PC-9 (cell line): ENCODE data around the gene SUMF2. TPM values are rescaled to one million over a fixed set of nuclear protein-coding genes. Genes with fewer than 3 reads are reported as not detected.
"Not testable (repeated sequence)": the region's sequence is repeated elsewhere in the genome, so short reads cannot be mapped to it uniquely, and the experiment has no call there.

Experiments
- BruUV-seq: library from RNA; stranded (reverse); fragments of 400-500 nt; replicated peaks from 2 replicates; lab custom pipeline; 2021; lab: Mats Ljungman, UMichigan
- CTCF ChIA-PET: fragments of 300-600 bp; sonication (Branson Sonifier 250); formaldehyde crosslinking; loops from one replicate; lab custom pipeline; 2022; ENCODE audit warnings: antibody characterized with exemption; lab: Charles Lee
- POLR2A ChIA-PET: fragments of 300-600 bp; sonication (Branson Sonifier 250); formaldehyde crosslinking; loops from one replicate; lab custom pipeline; 2022; ENCODE audit warnings: antibody characterized with exemption; ENCODE audit not compliant: unreplicated experiment; lab: Charles Lee
- DNase-seq, 2 experiments: peaks; one replicate each; pipeline versions ENCODE4 v3.0.0 to v3.0.0-alpha.2; 2015 to 2022; ENCODE audit warnings: mixed read lengths in 1 of 2
- H2AFZ ChIP-seq: fragments of 200-600 bp; sonication (generic); 2 replicates; pipeline ENCODE4 v1.8.1; 2017; ENCODE audit warnings: antibody characterized with exemption
- H3F3A ChIP-seq: fragments of 200-600 bp; sonication (generic); 2 replicates; pipeline ENCODE4 v1.8.1; 2017; ENCODE audit warnings: antibody characterized with exemption, mild to moderate bottlenecking, low read depth; ENCODE audit not compliant: insufficient read depth
- H3K27ac ChIP-seq: fragments of 200-600 bp; sonication (generic); 2 replicates; pipeline ENCODE4 v1.6.1; 2016; ENCODE audit warnings: mixed run types
- H3K27me3 ChIP-seq: fragments of 200-600 bp; sonication (generic); 2 replicates; pipeline ENCODE4 v1.6.1; 2016; ENCODE audit warnings: low read depth, mixed run types; ENCODE audit not compliant: insufficient read depth
- H3K36me3 ChIP-seq: fragments of 200-600 bp; sonication (generic); 2 replicates; pipeline ENCODE4 v1.6.1; 2016; ENCODE audit warnings: low read depth, mixed run types
- H3K4me1 ChIP-seq: fragments of 200-600 bp; sonication (generic); replicated peaks from 2 replicates; pipeline ENCODE4 v1.6.1; 2016; ENCODE audit warnings: mixed run types; ENCODE audit not compliant: insufficient read depth
- H3K4me2 ChIP-seq: fragments of 200-600 bp; sonication (generic); 2 replicates; pipeline ENCODE4 v1.6.1; 2017; ENCODE audit warnings: mixed run types
- H3K4me3 ChIP-seq: fragments of 200-600 bp; sonication (generic); 2 replicates; pipeline ENCODE4 v1.6.1; 2016; ENCODE audit warnings: mixed run types
- H3K79me2 ChIP-seq: fragments of 200-600 bp; sonication (generic); 2 replicates; pipeline ENCODE4 v1.6.1; 2017; ENCODE audit warnings: low read depth, mixed run types
- H3K9me2 ChIP-seq: fragments of 200-600 bp; sonication (generic); 2 replicates; pipeline ENCODE4 v1.8.1; 2017; ENCODE audit warnings: mild to moderate bottlenecking; ENCODE audit not compliant: insufficient read depth
- H3K9me3 ChIP-seq: fragments of 200-600 bp; sonication (generic); 2 replicates; pipeline ENCODE4 v1.8.1; 2016; ENCODE audit warnings: low read depth; ENCODE audit not compliant: insufficient read depth
- H4K20me1 ChIP-seq: fragments of 200-600 bp; sonication (generic); 2 replicates; pipeline ENCODE4 v1.8.1; 2017; ENCODE audit not compliant: insufficient read depth
- CTCF ChIP-seq: fragments of 200-600 bp; sonication (generic); conservative IDR thresholded peaks from 2 replicates; pipeline ENCODE4 v1.6.1; 2017; ENCODE audit warnings: mixed run types, antibody characterized with exemption, mild to moderate bottlenecking, moderate library complexity
- EZH2 ChIP-seq: fragments of 200-600 bp; sonication (generic); IDR thresholded peaks from 2 replicates; pipeline ENCODE4 v1.8.0; 2017; ENCODE audit warnings: antibody characterized with exemption, low read depth
- intact Hi-C: fragments of 100-400 bp; cut with micrococcal nuclease; formaldehyde crosslinking; loops from one replicate; pipeline ENCODE4 v1.10.0; 2022; ENCODE audit not compliant: unreplicated experiment
- total RNA-seq: library from RNA; stranded (reverse); gene quantifications from 2 replicates; pipeline ENCODE4 v1.2.3, GENCODE V29; 2021

The SUMF2 gene
- total RNA-seq, 1 experiment from 2014 or later, result 256 TPM

GRCh38 chr7:56091591-56091990 is 27.5 kb downstream of the SUMF2 start:
- TF ChIP-seq CTCF, result no peak
- no peak for TF ChIP-seq EZH2
- ChIA-PET POLR2A (no interaction called here), CTCF (interaction anchor here (0.6 kb wide), 1 partner anchor 33 kb away, joined by 3 read pairs; no protein-coding TSS in a partner anchor)
- H3K79me2 ChIP-seq, result no peaks in the 10 kb centered on the region
- no peaks in the 10 kb centered on the region for H3K9me3 ChIP-seq
- H3K36me3 ChIP-seq, result no peaks in the 10 kb centered on the region
- no peak for DNase-seq
- H3K4me2 ChIP-seq, result no peak overlapping the region
- no TSS peak for BruUV-seq
- no peaks in the 10 kb centered on the region for H3K4me1 ChIP-seq
- H3K27ac ChIP-seq, result no peak overlapping the region
- H3F3A ChIP-seq, result peaks cover 15% of the 10 kb centered on the region; the same call in 1 of the 2 replicates
- intact Hi-C loops, result loop anchor here (5.0 kb wide), 1 partner anchor 809 kb away; no protein-coding TSS in a partner anchor
- no peaks in the 10 kb centered on the region for H3K27me3 ChIP-seq
- no peak overlapping the region for H2AFZ ChIP-seq
- H4K20me1 ChIP-seq, result 0 out of 2 replicates have a peak, but pooled peaks cover 4% of the 10 kb centered on the region
- no peaks in the 10 kb centered on the region for H3K9me2 ChIP-seq
- H3K4me3 ChIP-seq, result no peak overlapping the region

GRCh38 chr7:56092388-56092787 is 28.3 kb downstream of the SUMF2 start:
- POLR2A ChIA-PET, H3K36me3 ChIP-seq, H3K79me2 ChIP-seq, H3K4me2 ChIP-seq, H3K9me2 ChIP-seq, H2AFZ ChIP-seq, H3K9me3 ChIP-seq, H3K4me3 ChIP-seq, H4K20me1 ChIP-seq, H3K27ac ChIP-seq, BruUV-seq, H3K4me1 ChIP-seq, DNase-seq, H3K27me3 ChIP-seq: not testable (repeated sequence)
- intact Hi-C loops, result loop anchor here (5.0 kb wide), 1 partner anchor 810 kb away; no protein-coding TSS in a partner anchor
- CTCF ChIA-PET, result interaction anchor here (0.5 to 0.8 kb wide), 4 partner anchors 129 to 1261 kb away, joined by 3 read pairs; no protein-coding TSS in a partner anchor
- H3F3A ChIP-seq, result peaks cover 23% of the 10 kb centered on the region; the same call in 1 of the 2 replicates

GRCh38 chr7:56092789-56093531 is 28.9 kb downstream of the SUMF2 start, which contains the start of gene PHKG1:
TSS of gene PHKG1 (minus strand) at chr7:56092952. CDS start at chr7:56088941, 4,011 bp downstream.
- Histone ChIP-seq H3K79me2 (no peaks in the 10 kb centered on the region), H3K4me1 (no peaks in the 10 kb centered on the region), H3K9me3 (no peaks in the 10 kb centered on the region), H3F3A (peaks cover 29% of the 10 kb centered on the region; the same call in 1 of the 2 replicates), H3K27ac (no peak within 1 kb of the TSS), H4K20me1 (0 out of 2 replicates have a peak, but pooled peaks cover 4% of the 10 kb centered on the region), H3K4me3 (no peak within 1 kb of the TSS), H3K27me3 (no peaks in the 10 kb centered on the region), H2AFZ (no peak within 1 kb of the TSS), H3K36me3 (no peaks in the 10 kb centered on the region), H3K9me2 (no peaks in the 10 kb centered on the region), H3K4me2 (no peak within 1 kb of the TSS)
- intact Hi-C loops, result loop anchor here (1.0 to 5.0 kb wide), 2 partner anchors 452 to 811 kb away; no protein-coding TSS in a partner anchor
- BruUV-seq, result no TSS peak
- POLR2A ChIA-PET, result interaction anchor here (0.5 kb wide), 1 partner anchor 42 kb away, joined by 3 read pairs; the partner anchor contains the start of gene PSPH
- CTCF ChIA-PET, result interaction anchor here (0.5 to 0.8 kb wide), 4 partner anchors 130 to 1261 kb away, joined by 3 read pairs; no protein-coding TSS in a partner anchor
- no peak for TF ChIP-seq EZH2
- TF ChIP-seq CTCF, result 0 out of 2 replicates have a peak, but pooled peaks have one; percentile 40
- DNase-seq, result peak in 1 of 2 experiments; percentile 52
